Measurements from ENCODE around the gene SYT5. TPM values are rescaled to one million over a fixed set of nuclear protein-coding genes. Genes with fewer than 3 reads are reported as not detected.
"Not testable (repeated sequence)": the region's sequence is repeated elsewhere in the genome, so short reads cannot be mapped to it uniquely, and the experiment has no call there.

Gene SYT5
- total and polyA plus RNA-seq, 4 donors = 0.06 to 0.40 (median 0.33) TPM; not detected in 1

GRCh38 chr19:55226788-55227187 lies 46.7 kb upstream of the SYT5 start:
- peaks cover 0 to 56% (median 10%) of the 10 kb centered on the region in 4 donors for H3K36me3 ChIP-seq (ENCODE audit: control insufficient read depth in 4 of 4, insufficient read depth in 4 of 4, low read length in 4 of 4)

GRCh38 chr19:55226273-55226672 lies 46.2 kb upstream of the SYT5 start:
- Histone ChIP-seq H3K9me3 (ENCODE audit: control insufficient read depth in 4 of 4, insufficient read depth in 3 of 4, low read length in 3 of 4) (no peaks in the 10 kb centered on the region), H3K36me3 (ENCODE audit: control insufficient read depth in 4 of 4, insufficient read depth in 4 of 4, low read length in 4 of 4) (peaks cover 0 to 50% (median 7%) of the 10 kb centered on the region in 4 donors), H3K9ac (ENCODE audit: insufficient read depth in 1 of 2, low read length in 2 of 2) (no peak overlapping the region), H3K4me1 (ENCODE audit: control insufficient read depth in 5 of 5, insufficient read depth in 5 of 5, low read length in 5 of 5) (no peaks in the 10 kb centered on the region), H3K4me3 (no peak overlapping the region), H3K27me3 (ENCODE audit: control insufficient read depth in 3 of 3, insufficient read depth in 3 of 3, low read length in 2 of 3) (no peaks in the 10 kb centered on the region), H3K27ac (ENCODE audit: low read depth in 1 of 2, low read length in 1 of 2) (no peak overlapping the region)
- ATAC-seq (ENCODE audit: insufficient read depth, low FRiP score) = no peak
- no peak for DNase-seq
- 83 to 93% methylated on average over 9 of the region's 9 CpGs for WGBS, 2 donors
- TF ChIP-seq CTCF (IDR thresholded peaks at IDR 0.05; ENCODE audit: control extremely low read depth, extremely low read depth) = no peak

More at GRCh38 chr19:55226788-55227187, 46.7 kb upstream of the SYT5 start:
- H3K4me3 ChIP-seq = no peak overlapping the region
- H3K27me3 ChIP-seq (ENCODE audit: control insufficient read depth in 3 of 3, insufficient read depth in 3 of 3, low read length in 2 of 3) = no peaks in the 10 kb centered on the region
- ATAC-seq (ENCODE audit: insufficient read depth, low FRiP score) (no peak), DNase-seq (no peak)
- no peaks in the 10 kb centered on the region for H3K4me1 ChIP-seq (ENCODE audit: control insufficient read depth in 5 of 5, insufficient read depth in 5 of 5, low read length in 5 of 5)
- no peaks in the 10 kb centered on the region for H3K9me3 ChIP-seq (ENCODE audit: control insufficient read depth in 4 of 4, insufficient read depth in 3 of 4, low read length in 3 of 4)
- no peak for TF ChIP-seq CTCF (IDR thresholded peaks at IDR 0.05; ENCODE audit: control extremely low read depth, extremely low read depth)
- no peak overlapping the region for H3K27ac ChIP-seq (ENCODE audit: low read depth in 1 of 2, low read length in 1 of 2)
- 85 to 86% methylated on average over 18 of the region's 18 CpGs for WGBS, 2 donors
- no peak overlapping the region for H3K9ac ChIP-seq (ENCODE audit: insufficient read depth in 1 of 2, low read length in 2 of 2)

- WGBS, 2 donors = 74 to 78% methylated on average over 7 of the region's 7 CpGs
Observed at GRCh38 chr19:55225415-55225958, 45.4 kb upstream of the SYT5 start.

GRCh38 chr19:55224679-55225414 lies 44.8 kb upstream of the SYT5 start:
- not testable (repeated sequence) for H3K9ac ChIP-seq (ENCODE audit: insufficient read depth in 1 of 2, low read length in 2 of 2); H3K4me3 ChIP-seq; ATAC-seq (ENCODE audit: insufficient read depth, low FRiP score); H3K27me3 ChIP-seq (ENCODE audit: control insufficient read depth in 3 of 3, insufficient read depth in 3 of 3, low read length in 2 of 3); DNase-seq; H3K4me1 ChIP-seq (ENCODE audit: control insufficient read depth in 5 of 5, insufficient read depth in 5 of 5, low read length in 5 of 5); H3K9me3 ChIP-seq (ENCODE audit: control insufficient read depth in 4 of 4, insufficient read depth in 3 of 4, low read length in 3 of 4); H3K27ac ChIP-seq (ENCODE audit: low read depth in 1 of 2, low read length in 1 of 2)
- H3K36me3 ChIP-seq (ENCODE audit: control insufficient read depth in 4 of 4, insufficient read depth in 4 of 4, low read length in 4 of 4) = peaks cover 0 to 38% (median 0%) of the 10 kb centered on the region in 4 donors
- WGBS, 2 donors = 61 to 69% methylated on average over 11 of the region's 11 CpGs

More at GRCh38 chr19:55225415-55225958, 45.4 kb upstream of the SYT5 start:
- no peak for TF ChIP-seq CTCF (IDR thresholded peaks at IDR 0.05; ENCODE audit: control extremely low read depth, extremely low read depth)
- no peak for DNase-seq
- Histone ChIP-seq H3K4me1 (ENCODE audit: control insufficient read depth in 5 of 5, insufficient read depth in 5 of 5, low read length in 5 of 5) (no peaks in the 10 kb centered on the region), H3K9me3 (ENCODE audit: control insufficient read depth in 4 of 4, insufficient read depth in 3 of 4, low read length in 3 of 4) (peaks cover 0 to 3% (median 0%) of the 10 kb centered on the region in 4 donors), H3K27me3 (ENCODE audit: control insufficient read depth in 3 of 3, insufficient read depth in 3 of 3, low read length in 2 of 3) (no peaks in the 10 kb centered on the region), H3K9ac (ENCODE audit: insufficient read depth in 1 of 2, low read length in 2 of 2) (no peak overlapping the region), H3K36me3 (ENCODE audit: control insufficient read depth in 4 of 4, insufficient read depth in 4 of 4, low read length in 4 of 4) (peaks cover 0 to 43% (median 2%) of the 10 kb centered on the region in 4 donors), H3K27ac (ENCODE audit: low read depth in 1 of 2, low read length in 1 of 2) (no peak overlapping the region), H3K4me3 (no peak overlapping the region)
- ATAC-seq (ENCODE audit: insufficient read depth, low FRiP score) = no peak

Measured in lung (tissue), 12 donors.